ENCODE results near the gene PLEK. TPM values are rescaled to one million over a fixed set of nuclear protein-coding genes. Genes with fewer than 3 reads are reported as not detected.

The PLEK gene
- polyA plus RNA-seq: 1 to 10 TPM; 2.5 to 6.6 (median 5.3) TPM
- long read RNA-seq, donor 1: 0 reads
- long read RNA-seq, donor 2: 0 reads
- long read RNA-seq, donor 3, partial matches to known transcripts: 0 of 1 reads
- long read RNA-seq, donor 3, other reads (novel, unspliced or antisense): 0 of 1 reads
- long read RNA-seq, donor 4, partial matches to known transcripts: 0 of 1 reads
- long read RNA-seq, donor 4, other reads (novel, unspliced or antisense): 0 of 1 reads
- long read RNA-seq, donor 5, partial matches to known transcripts: 0 of 1 reads
- long read RNA-seq, donor 5, other reads (novel, unspliced or antisense): 0 of 1 reads
- long read RNA-seq, donor 6, partial matches to known transcripts: 0 of 2 reads
- long read RNA-seq, donor 6, other reads (novel, unspliced or antisense): 0 of 2 reads
- long read RNA-seq, donor 7: 0 reads
- long read RNA-seq, donor 8, partial matches to known transcripts: 0 of 1 reads
- long read RNA-seq, donor 8, other reads (novel, unspliced or antisense): 0 of 1 reads
- long read RNA-seq, donor 9, partial matches to known transcripts: 0 of 1 reads
- long read RNA-seq, donor 9, other reads (novel, unspliced or antisense): 0 of 1 reads
- long read RNA-seq, donor 10, transcript PLEK-201 (9 exons, 2,869 nt): major isoform, 5 of 6 reads
- long read RNA-seq, donor 10, partial matches to known transcripts: 0 of 6 reads
- long read RNA-seq, donor 10, other reads (novel, unspliced or antisense): 0 of 6 reads

DNA sequence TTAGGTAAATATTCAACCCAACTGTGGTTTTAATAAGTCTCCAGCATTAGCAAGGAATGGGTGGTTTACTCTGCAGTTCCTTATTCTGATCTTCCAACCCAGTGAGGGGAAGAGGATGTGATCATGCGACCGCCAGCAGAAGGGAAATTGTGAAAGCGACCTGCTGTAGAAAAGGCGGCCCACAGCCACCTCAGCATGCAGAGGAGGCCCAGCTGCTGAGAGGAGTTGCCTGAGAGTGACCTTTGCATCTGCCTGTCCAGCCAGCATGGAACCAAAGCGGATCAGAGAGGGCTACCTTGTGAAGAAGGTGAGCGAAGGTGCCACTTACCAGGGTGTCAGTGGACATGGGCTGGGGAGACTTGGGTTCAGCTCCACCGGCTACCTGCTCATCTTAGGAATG lies at the start of gene PLEK:
Gene PLEK (plus strand): TSS at position 196 of the 400 bp plus-strand sequence. CDS start 70 bp downstream, at position 266.
- H3K36me3 ChIP-seq (ENCODE audit: control insufficient read depth in 3 of 3, insufficient read depth in 2 of 3, low read depth in 1 of 3, low read length in 3 of 3): no peaks in the 10 kb centered on the region
- DNase-seq: peak in 1 of 2 donors; percentile 9
- FAIRE-seq: no peak
- 75 to 91% (median 76%) methylated on average over 7 of the region's 7 CpGs for WGBS, 3 donors
- peak within 1 kb of the TSS in 1 of 3 donors; percentile 9 for H3K4me3 ChIP-seq (ENCODE audit: low read depth in 1 of 3, low read length in 3 of 3)
- H3K9me3 ChIP-seq (ENCODE audit: control insufficient read depth in 2 of 2, insufficient read depth in 1 of 2, low read depth in 1 of 2, low read length in 1 of 2): no peaks in the 10 kb centered on the region
- H3K4me1 ChIP-seq (ENCODE audit: control insufficient read depth in 3 of 3, insufficient read depth in 2 of 3, low read depth in 1 of 3, low read length in 2 of 3): peaks cover 0 to 2% (median 0%) of the 10 kb centered on the region in 3 donors
- no peaks in the 10 kb centered on the region for H3K27me3 ChIP-seq (ENCODE audit: control insufficient read depth in 3 of 3, insufficient read depth in 3 of 3, low read length in 3 of 3)
- peak within 1 kb of the TSS in 1 of 3 donors; percentile 76 for H3K27ac ChIP-seq (ENCODE audit: low read depth in 1 of 3, low read length in 2 of 3)

- WGBS, 3 donors: 57 to 79% (median 63%) methylated on average over 2 of the region's 2 CpGs
- H3K36me3 ChIP-seq (ENCODE audit: control insufficient read depth in 3 of 3, insufficient read depth in 2 of 3, low read depth in 1 of 3, low read length in 3 of 3): no peaks in the 10 kb centered on the region
- H3K9me3 ChIP-seq (ENCODE audit: control insufficient read depth in 2 of 2, insufficient read depth in 1 of 2, low read depth in 1 of 2, low read length in 1 of 2): no peaks in the 10 kb centered on the region
- no peak overlapping the region for H3K4me3 ChIP-seq (ENCODE audit: low read depth in 1 of 3, low read length in 3 of 3)
- peaks cover 3 to 33% (median 5%) of the 10 kb centered on the region in 3 donors for H3K27me3 ChIP-seq (ENCODE audit: control insufficient read depth in 3 of 3, insufficient read depth in 3 of 3, low read length in 3 of 3)
- no peak overlapping the region for H3K27ac ChIP-seq (ENCODE audit: low read depth in 1 of 3, low read length in 2 of 3)
- H3K4me1 ChIP-seq (ENCODE audit: control insufficient read depth in 3 of 3, insufficient read depth in 2 of 3, low read depth in 1 of 3, low read length in 2 of 3): peaks cover 0 to 4% (median 0%) of the 10 kb centered on the region in 3 donors
- no peak for DNase-seq
- FAIRE-seq: no peak
These were observed 49.0 kb upstream of the PLEK start for GRCh38 chr2:68316111-68316510.

GRCh38 chr2:68317971-68318913 lies 46.8 kb upstream of the PLEK start:
- Histone ChIP-seq H3K27me3 (ENCODE audit: control insufficient read depth in 3 of 3, insufficient read depth in 3 of 3, low read length in 3 of 3) (peaks cover 3 to 44% (median 5%) of the 10 kb centered on the region in 3 donors), H3K4me1 (ENCODE audit: control insufficient read depth in 3 of 3, insufficient read depth in 2 of 3, low read depth in 1 of 3, low read length in 2 of 3) (peaks cover 0 to 4% (median 0%) of the 10 kb centered on the region in 3 donors), H3K9me3 (ENCODE audit: control insufficient read depth in 2 of 2, insufficient read depth in 1 of 2, low read depth in 1 of 2, low read length in 1 of 2) (no peaks in the 10 kb centered on the region), H3K27ac (ENCODE audit: low read depth in 1 of 3, low read length in 2 of 3) (peak overlapping the region in 2 of 3 donors; percentile 80 to 85), H3K36me3 (ENCODE audit: control insufficient read depth in 3 of 3, insufficient read depth in 2 of 3, low read depth in 1 of 3, low read length in 3 of 3) (no peaks in the 10 kb centered on the region), H3K4me3 (ENCODE audit: low read depth in 1 of 3, low read length in 3 of 3) (peak overlapping the region; percentile 35 to 67 (median 44))
- 26 to 43% (median 34%) methylated on average over 27 of the region's 27 CpGs for WGBS, 3 donors
- DNase-seq (peak in 1 of 2 donors; percentile 9), FAIRE-seq (no peak)

DNA sequence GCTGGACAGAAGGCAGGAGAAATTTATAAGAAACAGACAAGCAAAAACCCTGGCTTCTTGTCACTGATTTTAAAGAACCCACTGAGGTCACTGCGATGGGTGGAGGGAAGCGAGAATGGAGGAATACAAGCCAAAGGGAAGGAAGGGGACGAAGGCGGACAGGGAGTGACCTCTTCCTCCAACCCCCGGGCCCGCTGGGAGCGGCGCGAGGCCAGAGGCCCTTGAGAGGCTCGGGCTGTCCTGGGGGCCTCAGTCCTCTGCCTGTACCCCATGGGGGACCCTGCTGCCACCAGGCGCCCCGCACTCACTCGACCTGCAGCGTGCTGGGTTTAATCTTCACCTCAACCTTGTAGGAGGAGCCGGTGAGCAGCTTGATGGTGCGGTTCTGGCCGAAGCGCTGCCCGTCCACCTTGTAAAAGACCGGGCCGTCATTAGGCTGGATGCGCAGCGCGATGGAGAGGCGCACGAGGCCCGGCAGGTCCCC lies 46.1 kb upstream of the PLEK start:
- Histone ChIP-seq H3K36me3 (ENCODE audit: control insufficient read depth in 3 of 3, insufficient read depth in 2 of 3, low read depth in 1 of 3, low read length in 3 of 3) (no peaks in the 10 kb centered on the region), H3K4me3 (ENCODE audit: low read depth in 1 of 3, low read length in 3 of 3) (peak overlapping the region; percentile 35 to 67 (median 44)), H3K9me3 (ENCODE audit: control insufficient read depth in 2 of 2, insufficient read depth in 1 of 2, low read depth in 1 of 2, low read length in 1 of 2) (no peaks in the 10 kb centered on the region), H3K27me3 (ENCODE audit: control insufficient read depth in 3 of 3, insufficient read depth in 3 of 3, low read length in 3 of 3) (peaks cover 3 to 45% (median 5%) of the 10 kb centered on the region in 3 donors), H3K4me1 (ENCODE audit: control insufficient read depth in 3 of 3, insufficient read depth in 2 of 3, low read depth in 1 of 3, low read length in 2 of 3) (peaks cover 0 to 4% (median 0%) of the 10 kb centered on the region in 3 donors), H3K27ac (ENCODE audit: low read depth in 1 of 3, low read length in 2 of 3) (peak overlapping the region; percentile 53 to 85 (median 80))
- DNase-seq (no peak), FAIRE-seq (no peak)
- WGBS, 3 donors: 3 to 10% (median 8%) methylated on average over 20 to 27 of the region's 27 CpGs

DNA sequence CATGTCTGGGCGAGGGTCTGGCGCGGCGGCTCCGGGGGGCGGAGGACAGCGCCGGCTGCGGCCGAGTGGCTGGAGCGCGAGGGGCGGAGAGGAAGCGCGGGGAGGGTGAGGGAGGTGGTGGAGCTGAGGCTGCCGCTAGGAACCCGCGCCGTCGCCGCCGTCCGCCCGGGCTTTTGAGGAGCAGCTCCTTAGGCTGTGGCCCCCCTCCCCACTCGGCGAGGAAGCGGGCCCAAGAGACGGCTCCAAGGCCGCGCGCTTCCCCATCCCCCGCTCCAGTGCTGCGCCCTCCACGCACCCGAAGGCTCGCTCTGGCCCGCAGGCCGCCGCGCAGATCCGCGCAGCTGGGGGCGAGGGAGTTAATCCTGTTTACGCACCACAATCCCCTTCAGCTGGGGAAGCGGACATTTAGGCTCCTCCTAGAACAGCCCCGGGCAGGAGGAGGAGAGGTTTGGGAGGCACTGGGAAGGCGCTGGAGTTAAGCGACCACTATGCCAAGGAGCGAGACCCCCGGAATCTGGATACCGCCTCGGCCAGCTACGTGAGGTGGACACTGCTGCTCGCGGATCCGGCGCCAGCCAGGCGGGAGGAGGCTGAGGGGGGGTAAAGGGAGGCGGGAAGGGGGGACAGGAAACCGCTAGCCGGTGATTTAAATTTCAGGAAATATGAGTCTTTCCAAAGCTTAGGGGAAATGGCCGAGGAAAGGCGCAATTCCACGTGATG lies 45.5 kb upstream of the PLEK start, which contains the start of gene CNRIP1:
Gene CNRIP1 (minus strand): TSS at position 552 of the 720 bp plus-strand sequence. CDS start 549 bp downstream, at position 3.
- peaks cover 0 to 4% (median 0%) of the 10 kb centered on the region in 3 donors for H3K4me1 ChIP-seq (ENCODE audit: control insufficient read depth in 3 of 3, insufficient read depth in 2 of 3, low read depth in 1 of 3, low read length in 2 of 3)
- DNase-seq: peak in 1 of 2 donors; percentile 54
- H3K36me3 ChIP-seq (ENCODE audit: control insufficient read depth in 3 of 3, insufficient read depth in 2 of 3, low read depth in 1 of 3, low read length in 3 of 3): no peaks in the 10 kb centered on the region
- peaks cover 3 to 47% (median 5%) of the 10 kb centered on the region in 3 donors for H3K27me3 ChIP-seq (ENCODE audit: control insufficient read depth in 3 of 3, insufficient read depth in 3 of 3, low read length in 3 of 3)
- no peaks in the 10 kb centered on the region for H3K9me3 ChIP-seq (ENCODE audit: control insufficient read depth in 2 of 2, insufficient read depth in 1 of 2, low read depth in 1 of 2, low read length in 1 of 2)
- H3K27ac ChIP-seq (ENCODE audit: low read depth in 1 of 3, low read length in 2 of 3): peak within 1 kb of the TSS; percentile 53 to 85 (median 80)
- H3K4me3 ChIP-seq (ENCODE audit: low read depth in 1 of 3, low read length in 3 of 3): peak within 1 kb of the TSS; percentile 35 to 67 (median 44)
- no peak for FAIRE-seq
- WGBS, 3 donors: 1 to 6% (median 3%) methylated on average over 36 to 64 of the region's 64 CpGs

DNA sequence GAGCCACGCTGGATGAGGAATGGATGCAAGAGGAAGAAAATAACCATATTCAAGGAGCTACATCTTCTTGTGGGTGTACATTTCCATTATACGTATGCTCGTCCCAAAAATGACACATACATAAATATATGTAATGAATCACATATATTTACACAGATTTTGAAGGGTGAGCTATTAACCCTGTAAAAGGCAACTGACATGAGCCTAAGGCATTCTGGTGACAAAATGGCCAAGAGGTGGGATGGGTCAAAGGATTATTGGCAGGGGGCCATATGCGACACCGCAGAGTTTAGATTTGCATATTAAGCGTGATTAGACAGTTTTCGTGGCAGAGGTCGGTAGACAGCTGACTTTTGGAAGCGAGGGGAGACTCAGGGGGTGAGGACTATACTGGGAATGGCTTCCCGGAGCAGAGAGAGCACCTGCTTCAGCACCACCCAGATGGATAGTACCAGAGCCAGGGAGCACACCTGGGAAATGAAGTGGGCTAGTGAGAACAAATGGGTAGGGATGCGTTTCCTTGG lies 44.9 kb upstream of the PLEK start:
- peak in 1 of 2 donors; percentile 24 for DNase-seq
- Histone ChIP-seq H3K4me1 (ENCODE audit: control insufficient read depth in 3 of 3, insufficient read depth in 2 of 3, low read depth in 1 of 3, low read length in 2 of 3) (peaks cover 0 to 4% (median 0%) of the 10 kb centered on the region in 3 donors), H3K27ac (ENCODE audit: low read depth in 1 of 3, low read length in 2 of 3) (peak overlapping the region in 2 of 3 donors; percentile 80 to 85), H3K9me3 (ENCODE audit: control insufficient read depth in 2 of 2, insufficient read depth in 1 of 2, low read depth in 1 of 2, low read length in 1 of 2) (no peaks in the 10 kb centered on the region), H3K4me3 (ENCODE audit: low read depth in 1 of 3, low read length in 3 of 3) (peak overlapping the region in 1 of 3 donors; percentile 67), H3K27me3 (ENCODE audit: control insufficient read depth in 3 of 3, insufficient read depth in 3 of 3, low read length in 3 of 3) (peaks cover 3 to 47% (median 5%) of the 10 kb centered on the region in 3 donors), H3K36me3 (ENCODE audit: control insufficient read depth in 3 of 3, insufficient read depth in 2 of 3, low read depth in 1 of 3, low read length in 3 of 3) (no peaks in the 10 kb centered on the region)
- no peak for FAIRE-seq
- 7 to 15% (median 8%) methylated on average over 11 of the region's 11 CpGs for WGBS, 3 donors

- H3K27me3 ChIP-seq (ENCODE audit: control insufficient read depth in 3 of 3, insufficient read depth in 3 of 3, low read length in 3 of 3): peaks cover 0 to 22% (median 4%) of the 10 kb centered on the region in 3 donors
- peaks cover 0 to 4% (median 0%) of the 10 kb centered on the region in 3 donors for H3K4me1 ChIP-seq (ENCODE audit: control insufficient read depth in 3 of 3, insufficient read depth in 2 of 3, low read depth in 1 of 3, low read length in 2 of 3)
- H3K36me3 ChIP-seq (ENCODE audit: control insufficient read depth in 3 of 3, insufficient read depth in 2 of 3, low read depth in 1 of 3, low read length in 3 of 3): no peaks in the 10 kb centered on the region
- DNase-seq: no peak
- 59 to 73% (median 70%) methylated on average over 3 of the region's 3 CpGs for WGBS, 3 donors
- H3K9me3 ChIP-seq (ENCODE audit: control insufficient read depth in 2 of 2, insufficient read depth in 1 of 2, low read depth in 1 of 2, low read length in 1 of 2): no peaks in the 10 kb centered on the region
- no peak for FAIRE-seq
- H3K4me3 ChIP-seq (ENCODE audit: low read depth in 1 of 3, low read length in 3 of 3): no peak overlapping the region
- no peak overlapping the region for H3K27ac ChIP-seq (ENCODE audit: low read depth in 1 of 3, low read length in 2 of 3)
These were observed 40.0 kb upstream of the PLEK start for GRCh38 chr2:68325056-68325455.
